ENCODE data around the gene NPAS3.

DNA sequence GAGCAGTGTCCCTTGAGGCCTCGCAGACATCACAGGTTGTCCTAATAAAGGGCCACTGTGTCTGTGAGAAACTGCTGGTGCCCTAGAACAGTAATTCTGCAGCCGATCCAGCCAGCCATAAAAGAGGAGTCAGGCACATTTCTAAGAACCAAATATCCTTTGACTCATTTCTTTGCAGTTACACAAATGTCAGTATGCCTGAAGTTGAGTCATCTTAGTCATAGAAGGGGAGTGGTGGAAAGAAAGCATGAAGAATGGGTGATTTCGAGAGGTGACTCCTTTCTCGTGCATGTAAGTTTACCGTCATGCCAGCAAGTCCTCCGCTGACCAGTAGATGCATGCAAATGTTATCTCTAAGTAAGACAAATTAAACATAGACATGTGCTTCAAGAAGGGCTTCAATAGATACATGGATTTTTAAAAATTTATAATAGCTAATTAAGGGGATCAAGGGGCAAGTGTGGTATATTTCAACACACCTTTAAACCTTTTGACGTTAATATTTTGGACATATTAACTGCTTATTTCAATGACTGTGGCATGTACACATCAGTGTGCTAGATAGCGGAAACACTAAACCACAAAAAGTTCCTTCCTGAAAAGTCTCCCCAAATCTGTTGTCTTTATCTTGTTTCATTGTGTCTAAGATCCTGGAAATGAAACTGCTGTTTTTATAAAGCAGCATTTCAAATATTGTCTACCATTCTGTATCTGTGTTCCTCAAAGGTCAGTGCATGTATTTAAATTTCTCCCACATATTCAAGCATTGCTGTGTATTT, 497.4 kb downstream of the NPAS3 start:
- TF ChIP-seq POLR2A (IDR thresholded peaks at IDR 0.05; ENCODE audit: low read depth, low read length) (no peak), POLR2AphosphoS5 (IDR thresholded peaks at IDR 0.05; ENCODE audit: low read depth, low read length) (no peak), SPI1 (IDR thresholded peaks at IDR 0.05; ENCODE audit: low read depth, low read length) (no peak), TAF1 (IDR thresholded peaks at IDR 0.05; ENCODE audit: low read depth, low read length) (no peak), POU2F2 (IDR thresholded peaks at IDR 0.05; ENCODE audit: low read depth, low read length) (no peak), PAX5 (IDR thresholded peaks at IDR 0.05; ENCODE audit: insufficient read depth, low read length, severe bottlenecking) (no peak)
